KOPT-K1 (cell line): Measurements from ENCODE around the gene PCSK4.
A peak's percentile ranks its signal among the peaks of the same experiment; 100 is the strongest.
"Not testable (repeated sequence)": the region's sequence is repeated elsewhere in the genome, so short reads cannot be mapped to it uniquely, and the experiment has no call there.

Experiments used
- H3K27ac ChIP-seq: fragments of 200-600 bp; sonication (generic); 2 replicates; pipeline ENCODE4 v1.5.1; 2016; ENCODE audit warnings: antibody characterized with exemption, mild to moderate bottlenecking, low read depth, low read length; ENCODE audit not compliant: poor library complexity, severe bottlenecking
- H3K36me3 ChIP-seq: fragments of 200-600 bp; sonication (generic); 2 replicates; pipeline ENCODE4 v1.5.1; 2017; ENCODE audit warnings: antibody characterized with exemption, mild to moderate bottlenecking, low read length, moderate library complexity; ENCODE audit not compliant: insufficient read depth
- H3K9me3 ChIP-seq: fragments of 200-600 bp; sonication (generic); 2 replicates; pipeline ENCODE4 v1.5.1; 2017; ENCODE audit warnings: antibody characterized with exemption, low read length, mild to moderate bottlenecking; ENCODE audit not compliant: insufficient read depth, poor library complexity, severe bottlenecking

The PCSK4 gene

GRCh38 chr19:1439525-1440417, 50.4 kb downstream of the PCSK4 start:
- Histone ChIP-seq H3K27ac (peak overlapping the region; percentile 91), H3K36me3 (peaks cover 51% of the 10 kb centered on the region)
- not testable (repeated sequence) for H3K9me3 ChIP-seq

- Histone ChIP-seq H3K9me3 (no peaks in the 10 kb centered on the region), H3K36me3 (peaks cover 59% of the 10 kb centered on the region), H3K27ac (peak overlapping the region; percentile 91)
Observed at GRCh38 chr19:1438933-1439354, 51.2 kb downstream of the PCSK4 start.

- H3K27ac ChIP-seq = peak within 1 kb of the TSS; percentile 91
- peaks cover 66% of the 10 kb centered on the region for H3K36me3 ChIP-seq
- no peaks in the 10 kb centered on the region for H3K9me3 ChIP-seq
Observed at GRCh38 chr19:1438035-1438932, 51.9 kb downstream of the PCSK4 start, which contains the start of gene RPS15. RPS15 (plus strand) TSS chr19:1438396; CDS start chr19:1438426, 30 bp downstream.

- H3K9me3 ChIP-seq = no peaks in the 10 kb centered on the region
- H3K36me3 ChIP-seq = peaks cover 67% of the 10 kb centered on the region
- peak overlapping the region; percentile 91 for H3K27ac ChIP-seq
Observed at GRCh38 chr19:1437609-1438008, 52.5 kb downstream of the PCSK4 start.

- Histone ChIP-seq H3K9me3 (no peaks in the 10 kb centered on the region), H3K27ac (no peak overlapping the region), H3K36me3 (peaks cover 61% of the 10 kb centered on the region)
Observed at GRCh38 chr19:1435378-1435989, 54.7 kb downstream of the PCSK4 start.

- H3K27ac ChIP-seq = no peak overlapping the region
- H3K9me3 ChIP-seq = no peaks in the 10 kb centered on the region
- H3K36me3 ChIP-seq = peaks cover 61% of the 10 kb centered on the region
Observed at GRCh38 chr19:1434577-1435060, 55.5 kb downstream of the PCSK4 start.

GRCh38 chr19:1434040-1434366, 56.1 kb downstream of the PCSK4 start:
- no peaks in the 10 kb centered on the region for H3K9me3 ChIP-seq
- no peak overlapping the region for H3K27ac ChIP-seq
- peaks cover 62% of the 10 kb centered on the region for H3K36me3 ChIP-seq

- Histone ChIP-seq H3K27ac (no peak overlapping the region), H3K9me3 (no peaks in the 10 kb centered on the region), H3K36me3 (peaks cover 68% of the 10 kb centered on the region)
Observed at GRCh38 chr19:1433119-1434039, 56.8 kb downstream of the PCSK4 start.

- Histone ChIP-seq H3K36me3 (peaks cover 77% of the 10 kb centered on the region), H3K27ac (no peak overlapping the region), H3K9me3 (no peaks in the 10 kb centered on the region)
Observed at GRCh38 chr19:1432507-1432887, 57.7 kb downstream of the PCSK4 start.

GRCh38 chr19:1431759-1432506, 58.2 kb downstream of the PCSK4 start:
- H3K27ac ChIP-seq = no peak overlapping the region
- H3K36me3 ChIP-seq = peaks cover 83% of the 10 kb centered on the region
- no peaks in the 10 kb centered on the region for H3K9me3 ChIP-seq
